A172 (cell line): ENCODE data around the gene EML3. TPM values are rescaled to one million over a fixed set of nuclear protein-coding genes. Genes with fewer than 3 reads are reported as not detected.
"Not testable (repeated sequence)": the region's sequence is repeated elsewhere in the genome, so short reads cannot be mapped to it uniquely, and the experiment has no call there.

Experiments used
- DNase-seq: peaks from one replicate; pipeline ENCODE4 v3.0.0-alpha.2; 2015; ENCODE audit warnings: low spot score
- total RNA-seq: library from RNA; depleted of rRNA; stranded (reverse); fragments of >200 nt; shearing (Covaris generic); gene quantifications from 2 replicates; pipeline ENCODE4 v1.2.3, GENCODE V29; 2014; rRNA removed

The EML3 gene
- total RNA-seq = 16.0 and 19.5 TPM in 2 replicates

DNA sequence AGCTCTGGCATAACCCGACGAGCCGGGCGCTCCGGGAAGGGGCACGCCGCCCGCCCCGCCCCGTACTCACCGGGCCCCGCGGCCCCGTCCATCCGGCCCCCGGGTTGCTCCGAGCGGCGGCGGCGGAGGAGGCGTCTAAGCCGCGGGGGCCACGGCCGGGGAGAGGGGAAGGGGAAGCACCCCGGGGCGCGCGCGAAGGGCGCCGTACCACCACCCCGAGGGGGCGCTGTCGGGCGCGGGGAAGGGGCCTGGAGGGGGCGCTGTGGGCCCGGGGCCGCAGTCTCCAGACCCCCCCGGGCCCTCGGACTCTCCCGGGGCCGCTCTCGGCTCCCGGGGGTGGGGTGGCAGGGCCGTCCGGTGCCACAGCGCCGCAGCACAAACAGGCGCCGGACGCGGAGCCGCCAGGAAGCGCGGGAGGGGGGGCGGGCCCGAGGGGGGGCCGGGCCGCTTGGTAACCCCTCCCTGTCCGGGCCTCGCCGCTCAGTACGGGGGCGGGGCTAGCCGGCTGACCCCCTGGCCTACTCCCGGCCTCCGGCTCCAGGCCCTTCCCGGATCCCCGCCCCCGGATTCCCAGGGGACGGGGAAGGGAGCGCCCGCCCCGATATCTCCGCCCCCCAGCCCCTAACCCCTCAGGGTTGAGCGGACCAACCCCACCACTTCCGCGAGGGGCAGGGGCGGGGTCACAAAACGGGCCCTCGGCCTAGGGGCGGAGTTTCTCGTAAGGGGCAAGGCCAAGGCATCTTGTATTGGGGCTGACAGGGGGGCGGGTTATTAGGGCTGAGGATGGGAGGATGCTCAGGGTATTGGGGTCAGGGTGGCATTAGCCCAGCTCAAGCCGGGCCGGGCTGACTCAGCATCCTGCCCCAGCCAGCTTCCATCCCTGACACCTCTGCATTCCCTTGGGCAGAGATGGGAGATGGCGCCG is at the start of gene EML3, which contains the start of gene ROM1:
EML3 (minus strand) TSS at position 410 of the 925 bp plus-strand sequence; CDS start at position 92, 318 bp downstream.
ROM1 (plus strand) TSS at position 892 of the 925 bp plus-strand sequence; CDS start at position 917, 25 bp downstream.
- peak; percentile 75 for DNase-seq

DNA sequence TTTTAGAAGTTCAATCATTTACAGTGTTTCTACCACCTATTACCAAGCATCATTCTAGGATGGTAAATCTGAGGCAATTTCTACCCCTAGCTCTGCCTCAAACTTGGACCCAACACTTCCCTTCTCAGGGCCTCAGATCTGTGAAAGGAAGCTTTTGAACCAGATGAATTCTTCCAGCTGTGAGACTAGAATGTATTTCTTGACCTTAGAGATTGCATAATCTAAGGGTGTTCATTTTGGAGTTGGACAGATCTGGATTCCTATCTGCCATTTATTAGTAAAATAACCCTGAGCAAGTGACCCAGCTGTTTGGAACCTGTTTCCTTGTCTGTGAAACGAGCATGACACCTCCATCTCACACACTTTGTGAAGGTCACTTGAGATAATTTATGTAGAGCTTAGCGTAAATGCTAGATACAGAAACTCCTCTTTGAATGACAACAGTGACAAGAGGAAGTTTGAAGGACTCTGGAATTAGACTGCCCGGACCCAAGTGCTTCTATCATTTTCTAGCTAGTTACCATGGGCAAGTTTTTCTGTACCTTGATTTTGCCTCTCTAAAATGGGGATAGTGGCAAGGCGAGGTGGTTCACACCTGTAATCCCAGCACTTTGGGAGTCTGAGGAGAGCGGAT is 44.3 kb upstream of the EML3 start:
- no peak for DNase-seq

- no peak for DNase-seq
These were observed 41.7 kb upstream of the EML3 start for GRCh38 chr11:62654297-62654696.

DNA sequence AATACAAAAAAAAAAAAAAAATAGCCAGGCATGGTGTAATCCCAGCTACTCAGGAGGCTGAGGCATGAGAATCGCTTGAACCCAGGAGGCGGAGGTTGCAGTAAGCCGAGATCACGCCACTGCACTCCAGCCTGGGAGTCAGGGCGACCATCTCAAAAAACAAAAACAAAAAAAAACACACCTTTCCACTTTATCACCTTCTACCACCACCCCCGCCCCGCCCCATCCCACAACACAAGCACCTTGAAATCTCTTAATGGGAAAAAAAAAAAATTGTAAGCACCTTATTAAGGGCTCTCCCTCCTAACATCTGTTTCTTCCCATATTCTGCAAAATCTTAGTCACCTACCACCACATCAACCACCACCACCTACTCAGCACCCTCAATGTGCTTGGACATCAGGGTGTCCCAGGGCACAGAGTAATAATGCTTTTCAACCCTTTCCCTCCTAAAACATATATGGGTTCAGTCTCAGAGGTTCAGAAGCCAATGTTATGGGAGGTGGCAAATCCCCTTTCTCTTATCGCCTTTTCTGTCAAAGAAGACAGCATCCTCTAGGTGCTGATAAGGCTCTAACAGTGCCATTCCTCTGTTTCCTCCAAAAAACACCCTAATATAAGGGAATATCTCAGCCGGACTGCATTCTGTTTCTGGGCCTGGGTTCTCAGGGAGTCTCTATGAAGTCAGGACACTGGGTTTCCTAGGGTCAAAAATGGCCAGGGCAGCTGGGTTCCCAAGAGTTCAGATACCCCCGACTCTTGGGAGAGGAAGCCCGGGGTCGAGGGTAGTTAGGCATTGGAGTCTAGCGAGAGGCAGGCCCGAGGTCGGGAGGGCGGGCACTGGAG is 39.8 kb upstream of the EML3 start:
- no peak for DNase-seq

DNA sequence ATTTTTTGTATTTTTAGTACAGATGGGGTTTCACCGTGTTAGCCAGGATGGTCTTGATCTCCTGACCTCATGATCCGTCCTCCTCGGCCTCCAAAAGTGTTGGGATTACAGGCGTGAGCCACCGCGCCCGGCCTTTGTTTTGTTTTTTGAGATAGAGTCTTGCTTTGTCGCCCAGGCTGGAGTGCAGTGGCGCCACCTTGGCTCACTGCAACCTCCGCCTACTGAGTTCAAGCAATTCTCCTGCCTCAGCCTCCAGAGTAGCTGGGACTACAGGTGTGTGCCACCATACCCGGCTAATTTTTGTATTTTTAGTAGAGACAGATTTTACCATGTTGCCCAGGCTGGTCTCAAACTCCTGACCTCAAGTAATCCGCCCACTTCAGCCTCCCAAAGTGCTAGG is 37.7 kb upstream of the EML3 start:
- not testable (repeated sequence) for DNase-seq

DNA sequence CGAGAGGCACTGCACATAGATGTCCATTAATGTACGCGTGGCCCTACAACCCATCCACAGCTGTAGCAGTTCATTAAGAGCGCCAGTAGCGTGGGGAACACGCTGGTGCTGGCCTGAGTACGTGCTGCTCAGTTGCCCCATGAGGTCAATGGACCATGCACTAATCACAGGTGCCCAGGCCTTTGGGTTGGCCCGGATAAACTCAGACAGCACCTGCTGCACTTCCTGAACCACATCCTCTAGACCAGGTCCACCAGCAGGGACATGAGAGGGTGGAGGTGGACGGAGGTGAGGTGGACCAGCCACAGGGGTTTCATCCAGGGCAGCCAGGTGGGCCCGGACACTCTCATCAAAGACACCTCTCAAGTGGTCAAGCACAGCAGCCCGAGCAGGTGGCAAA is 36.9 kb upstream of the EML3 start:
- no peak for DNase-seq

DNA sequence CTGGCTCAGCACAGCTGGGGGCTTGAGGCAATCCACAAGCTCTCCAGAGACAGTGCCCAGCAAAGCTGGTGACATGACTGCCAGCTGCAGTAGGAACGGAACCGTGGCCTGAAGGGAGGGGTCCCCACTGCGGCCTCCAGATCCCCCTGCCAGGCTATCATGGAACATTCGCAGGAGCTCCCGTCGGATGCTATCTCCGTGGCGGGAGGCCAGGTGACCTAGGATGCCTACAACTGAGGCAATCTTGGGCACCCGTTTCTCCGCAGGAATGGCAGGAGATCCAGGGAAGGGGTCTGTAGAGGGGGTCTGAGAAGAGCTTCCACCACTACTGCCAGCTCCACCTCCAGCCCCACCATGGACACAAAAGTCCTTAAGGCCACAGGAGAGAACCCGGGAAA is 36.4 kb upstream of the EML3 start:
- DNase-seq = no peak

DNA sequence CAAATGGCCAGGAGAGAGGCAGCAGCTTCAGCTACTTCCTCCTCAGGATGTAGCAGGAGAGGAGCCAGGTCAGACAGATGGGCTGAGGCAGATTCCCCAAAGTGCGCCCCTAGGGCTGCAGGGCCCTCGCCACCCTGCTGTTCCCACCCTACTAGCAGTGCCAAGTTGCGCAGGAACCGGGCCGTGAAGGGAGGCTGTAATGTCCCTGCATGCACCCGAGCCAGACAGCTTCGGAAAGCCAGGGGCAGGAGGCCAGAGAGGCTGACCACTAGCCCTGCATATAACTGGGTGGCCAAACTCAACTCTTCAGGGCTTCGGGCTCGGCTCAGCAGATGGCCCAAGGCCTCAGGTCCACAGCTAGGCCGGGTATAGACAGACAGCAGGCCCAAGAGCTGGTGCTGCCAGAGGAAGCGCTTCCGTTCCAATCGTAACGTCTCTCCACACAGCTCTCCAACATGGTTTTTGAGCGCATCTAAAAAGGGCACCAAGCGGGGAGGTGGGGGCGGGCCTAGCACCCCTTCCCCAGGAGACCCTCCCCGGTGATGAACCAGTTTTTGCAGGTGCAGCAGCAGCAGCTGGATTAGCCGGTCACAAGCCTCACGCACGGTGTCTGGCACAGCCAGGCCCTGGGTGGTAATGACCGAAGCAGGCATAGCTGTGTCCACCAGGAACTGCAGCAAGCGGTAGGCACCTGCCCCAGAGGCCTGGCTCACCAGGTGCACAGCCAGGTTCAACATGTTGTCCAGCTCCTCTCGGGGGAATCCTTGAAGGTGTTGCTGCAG is 35.8 kb upstream of the EML3 start:
- no peak for DNase-seq

- no peak for DNase-seq
These were observed 35.0 kb upstream of the EML3 start for GRCh38 chr11:62647609-62648005.

GRCh38 chr11:62646825-62647608 is 34.4 kb upstream of the EML3 start:
- DNase-seq = no peak

DNA sequence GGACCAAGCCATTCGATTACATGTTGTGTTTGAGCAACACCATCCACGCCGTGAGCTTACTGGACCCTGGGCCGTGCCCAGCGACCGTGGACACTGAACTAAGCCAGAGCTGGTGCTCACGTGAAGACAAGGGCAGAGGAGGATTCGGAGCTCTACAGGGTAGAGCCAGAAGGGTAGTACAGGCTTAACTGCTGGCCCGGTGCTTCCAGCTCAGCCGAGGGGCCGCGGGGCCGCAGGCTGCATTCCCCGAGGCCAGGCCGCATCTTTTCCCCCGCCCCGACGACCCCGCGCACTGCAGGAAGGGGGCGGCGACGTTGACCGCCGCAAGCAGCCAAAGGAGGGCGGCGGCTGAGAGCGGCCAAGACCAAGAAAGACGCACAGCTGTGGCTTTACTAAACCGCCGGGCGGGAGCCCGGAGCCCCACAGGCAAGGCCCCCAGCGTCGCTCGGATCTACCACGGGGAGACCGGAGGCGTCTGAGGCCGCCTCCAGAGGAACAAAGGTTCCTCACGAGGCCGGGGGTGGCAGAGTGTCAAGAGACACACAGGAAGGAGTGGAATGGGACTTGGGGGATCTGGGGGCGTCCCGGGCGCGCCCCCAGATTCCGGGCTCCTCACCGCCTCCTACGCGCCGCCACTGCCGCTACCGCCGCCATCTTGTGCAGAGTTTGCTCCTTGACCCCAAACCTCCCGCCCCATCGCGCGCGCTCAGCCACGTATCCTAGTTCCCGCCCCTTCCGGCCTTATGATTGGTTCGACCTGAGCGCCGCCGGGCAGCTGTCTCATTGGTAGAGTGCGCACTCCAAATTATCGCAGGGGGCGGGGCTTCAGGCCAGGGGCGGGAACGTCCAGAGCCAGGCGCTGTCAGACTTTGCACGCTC is 33.6 kb upstream of the EML3 start, which contains the start of gene GANAB:
GANAB (minus strand) TSS at position 668 of the 879 bp plus-strand sequence; CDS start at position 654, 14 bp downstream.
- peak; percentile 96 for DNase-seq

- no peak for DNase-seq
These were observed 33.0 kb upstream of the EML3 start for GRCh38 chr11:62645671-62645945.

GRCh38 chr11:62644220-62644619 is 31.6 kb upstream of the EML3 start:
- no peak for DNase-seq

DNA sequence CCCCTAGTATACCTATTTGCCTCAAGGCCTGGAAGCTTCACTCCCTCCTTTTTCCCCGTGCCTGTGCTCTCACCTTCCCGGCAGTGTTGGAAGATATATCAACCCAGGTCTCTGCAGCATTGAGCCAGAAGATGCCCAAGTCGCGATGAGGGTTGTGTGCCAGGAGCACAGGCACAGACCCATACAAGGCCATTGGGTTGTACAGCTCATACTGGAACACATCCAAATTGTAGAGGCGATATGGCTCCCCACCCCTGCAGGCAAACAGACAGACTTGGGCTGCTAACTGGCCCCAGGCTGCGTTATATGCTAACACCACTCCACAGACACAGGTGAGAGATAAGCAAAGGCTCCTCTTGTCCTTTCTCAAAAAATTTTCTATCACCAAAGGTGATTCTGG is 19.9 kb upstream of the EML3 start:
- DNase-seq = no peak

GRCh38 chr11:62627713-62628112 is 15.1 kb upstream of the EML3 start:
- DNase-seq = no peak

GRCh38 chr11:62622476-62623089 is 10.0 kb upstream of the EML3 start:
- no peak for DNase-seq

GRCh38 chr11:62621567-62622470 is 9.2 kb upstream of the EML3 start, which contains the start of gene B3GAT3:
TSS of gene B3GAT3 (minus strand) at chr11:62621986. CDS start at chr11:62621947, 39 bp downstream.
- peak; percentile 98 for DNase-seq
